SK-N-SH (cell line): ENCODE data around the gene VAMP2. TPM values are rescaled to one million over a fixed set of nuclear protein-coding genes. Genes with fewer than 3 reads are reported as not detected.

Source experiments
- CTCF ChIA-PET: fragments of 300-600, 350-600 bp; formaldehyde crosslinking; extraction: SDS; loops from one replicate; lab custom pipeline; 2021; lab: Yijun Ruan, JAX
- POLR2A ChIA-PET: fragments of 350-600 bp; sonication (Branson Sonifier 250); formaldehyde crosslinking; extraction: SDS; loops from one replicate; lab custom pipeline; 2020; ENCODE audit warnings: antibody characterized with exemption, inconsistent platforms; lab: Yijun Ruan, JAX
- DNase-seq: peaks from one replicate; pipeline ENCODE4 v3.0.0; 2012
- H2AFZ ChIP-seq: fragments of 200-600 bp; sonication (generic); 2 replicates; pipeline ENCODE4 v1.8.1; 2016; ENCODE audit warnings: antibody characterized with exemption, mild to moderate bottlenecking, low read depth
- H3F3A ChIP-seq: fragments of 200-600 bp; sonication (generic); replicated peaks from 2 replicates; pipeline ENCODE3; 2016; ENCODE audit warnings: antibody characterized with exemption, mild to moderate bottlenecking; ENCODE audit not compliant: insufficient read depth
- H3K27ac ChIP-seq, 2 experiments: fragments of 200-500 bp in 1 of 2; fragments of 200-600 bp in 1 of 2; sonication (Bioruptor generic) in 1 of 2; sonication (generic), shearing (Covaris generic) in 1 of 2; 2 replicates each; pipeline versions ENCODE4 v1.5.1 to v1.6.1; 2014 to 2016; ENCODE audit warnings: low read depth in 2 of 2, inconsistent platforms in 1 of 2, low read length in 1 of 2, mild to moderate bottlenecking in 1 of 2, mixed read lengths in 1 of 2
- H3K27me3 ChIP-seq: fragments of 200-600 bp; sonication (generic), shearing (Covaris generic); 2 replicates; pipeline ENCODE4 v1.6.1; 2016; ENCODE audit warnings: mixed run types; ENCODE audit not compliant: insufficient read depth
- H3K36me3 ChIP-seq, 2 experiments: fragments of 200-500 bp in 1 of 2; fragments of 200-600 bp in 1 of 2; sonication (Bioruptor generic) in 1 of 2; sonication (generic) in 1 of 2; replicated peaks in 1 of 2; 2 replicates each; pipeline versions ENCODE3 to v1.5.1; 2014 to 2016; ENCODE audit warnings: low read length in 1 of 2, mild to moderate bottlenecking in 1 of 2; ENCODE audit not compliant: insufficient read depth in 2 of 2, control insufficient read depth in 1 of 2
- H3K4me1 ChIP-seq, 2 experiments: fragments of 200-500 bp in 1 of 2; fragments of 200-600 bp in 1 of 2; sonication (Bioruptor generic) in 1 of 2; sonication (generic), shearing (Covaris generic) in 1 of 2; 2 replicates each; pipeline versions ENCODE4 v1.5.1 to v1.6.1; 2014 to 2016; ENCODE audit warnings: low read depth in 1 of 2, low read length in 1 of 2, mixed run types in 1 of 2; ENCODE audit not compliant: insufficient read depth in 2 of 2, control insufficient read depth in 1 of 2
- H3K4me2 ChIP-seq: fragments of 200-600 bp; sonication (generic), shearing (Covaris generic); 2 replicates; pipeline ENCODE4 v1.6.1; 2017; ENCODE audit warnings: mixed run types
- H3K4me3 ChIP-seq, 2 experiments: fragments of 200-500 bp in 1 of 2; fragments of 200-600 bp in 1 of 2; sonication (Bioruptor generic) in 1 of 2; sonication (generic), shearing (Covaris generic) in 1 of 2; 2 replicates each; pipeline versions ENCODE4 v1.5.1 to v1.8.1; 2014 to 2016; ENCODE audit warnings: low read depth in 2 of 2, inconsistent platforms in 1 of 2, low read length in 1 of 2, mild to moderate bottlenecking in 1 of 2, mixed read lengths in 1 of 2, moderate library complexity in 1 of 2
- H3K79me2 ChIP-seq: fragments of 200-600 bp; sonication (generic); 2 replicates; pipeline ENCODE4 v1.8.1; 2017; ENCODE audit warnings: mild to moderate bottlenecking; ENCODE audit not compliant: insufficient read depth
- H3K9ac ChIP-seq: fragments of 200-600 bp; sonication (generic); 2 replicates; pipeline ENCODE4 v1.6.1; 2017; ENCODE audit warnings: mixed run types
- H3K9me2 ChIP-seq: fragments of 200-600 bp; sonication (generic); 2 replicates; pipeline ENCODE4 v1.6.1; 2017; ENCODE audit warnings: mixed run types
- H3K9me3 ChIP-seq: fragments of 200-600 bp; sonication (generic); 2 replicates; pipeline ENCODE4 v1.6.1; 2017; ENCODE audit warnings: mixed run types, mild to moderate bottlenecking, moderate library complexity
- H4K20me1 ChIP-seq: fragments of 200-600 bp; sonication (generic); 2 replicates; pipeline ENCODE4 v1.6.1; 2017; ENCODE audit warnings: mild to moderate bottlenecking, mixed run types; ENCODE audit not compliant: insufficient read depth
- ELF1 ChIP-seq: IDR thresholded peaks from 2 replicates; pipeline ENCODE4 v1.4.0; 2012
- EP300 ChIP-seq, 2 experiments: IDR thresholded peaks; 2 replicates each; pipeline versions ENCODE4 v1.4.0 to v1.6.1; 2012; ENCODE audit warnings: borderline replicate concordance in 1 of 2, low read depth in 1 of 2, low read length in 1 of 2
- EZH2phosphoT487 ChIP-seq: fragments of 200-600 bp; sonication (generic); IDR thresholded peaks from 2 replicates; pipeline ENCODE4 v1.6.1; 2017; ENCODE audit warnings: low read depth, mixed run types, mild to moderate bottlenecking, antibody characterized with exemption, moderate library complexity, borderline replicate concordance
- FOSL2 ChIP-seq: IDR thresholded peaks from 2 replicates; pipeline ENCODE4 v1.4.0; 2012; ENCODE audit warnings: low read depth, mild to moderate bottlenecking, moderate library complexity, borderline replicate concordance
- FOXM1 ChIP-seq: IDR thresholded peaks from 2 replicates; pipeline ENCODE4 v1.4.0; 2012; ENCODE audit warnings: low read depth, mild to moderate bottlenecking
- GABPA ChIP-seq: IDR thresholded peaks from 2 replicates; pipeline ENCODE4 v1.4.0; 2012; ENCODE audit warnings: low read depth, mild to moderate bottlenecking
- NFIC ChIP-seq: IDR thresholded peaks from 2 replicates; pipeline ENCODE4 v1.4.0; 2012; ENCODE audit warnings: borderline replicate concordance
- NRF1 ChIP-seq: IDR thresholded peaks from 2 replicates; pipeline ENCODE4 v1.6.1; 2012; ENCODE audit warnings: low read depth, mild to moderate bottlenecking, low read length
- PBX3 ChIP-seq: IDR thresholded peaks from 2 replicates; pipeline ENCODE4; 2012
- POLR2AphosphoS5 ChIP-seq: IDR thresholded peaks from 2 replicates; pipeline ENCODE4 v1.6.1; 2012; ENCODE audit warnings: low read depth, low read length
- RFX5 ChIP-seq: IDR thresholded peaks from 2 replicates; pipeline ENCODE4 v1.6.1; 2012; ENCODE audit warnings: mild to moderate bottlenecking, improper control_type of control experiment, low read length
- SIN3A ChIP-seq: IDR thresholded peaks from 2 replicates; pipeline ENCODE4 v1.6.1; 2012; ENCODE audit warnings: low read depth, mild to moderate bottlenecking, low read length, moderate library complexity, borderline replicate concordance
- TAF1 ChIP-seq: IDR thresholded peaks from 2 replicates; pipeline ENCODE4 v1.6.1; 2012; ENCODE audit warnings: low read depth, mild to moderate bottlenecking, low read length, moderate library complexity, borderline replicate concordance
- USF1 ChIP-seq: IDR thresholded peaks from 2 replicates; pipeline ENCODE4 v1.4.0; 2012; ENCODE audit warnings: low read depth, borderline replicate concordance
- USF2 ChIP-seq: fragments of 150-350 bp; IDR thresholded peaks from 2 replicates; pipeline ENCODE4 v1.6.1; 2017; ENCODE audit warnings: antibody characterized with exemption, low read length, low read depth, borderline replicate concordance
- WGBS: methylation state at CpG from one replicate; pipeline ENCODE4 v1.1.6; 2017; ENCODE audit warnings: low lambda C conversion rate; 5-methylcytosine and 5-hydroxymethylcytosine counted together
- polyA plus RNA-seq, 3 experiments: library from polyadenylated mRNA; depleted of rRNA; stranded (reverse); fragments of >200 nt; gene quantifications; 2 replicates each; pipeline ENCODE4 v1.2.3, GENCODE V29; 2012

The VAMP2 gene
- polyA plus RNA-seq, 1 of the 3 experiments (the other 2 are of a cell fraction): 42.0 TPM

GRCh38 chr17:8155231-8155995 lies 7.3 kb downstream of the VAMP2 start:
- TF ChIP-seq FOSL2 (no peak), NFIC (no peak), SIN3A (no peak), RFX5 (no peak), FOXM1 (no peak), POLR2AphosphoS5 (no peak)
- peak overlapping the region; percentile 95 for H3K4me2 ChIP-seq
- H3K9me3 ChIP-seq: no peaks in the 10 kb centered on the region
- H3K4me3 ChIP-seq: peak overlapping the region; percentile 54 to 78
- no peaks in the 10 kb centered on the region for H3K9me2 ChIP-seq
- POLR2A ChIA-PET: interaction anchor here (1.5 to 2.1 kb wide), 3 partner anchors 18 to 33 kb away, joined by 4 to 13 read pairs (median 5); no protein-coding TSS in a partner anchor
- H4K20me1 ChIP-seq: peaks cover 5% of the 10 kb centered on the region; the same call in 1 of the 2 replicates
- 61% methylated on average over 14 of the region's 14 CpGs for WGBS
- H3K4me1 ChIP-seq: peaks cover 34 to 48% of the 10 kb centered on the region in 2 experiments; a peak in 3 of 4 replicates
- H2AFZ ChIP-seq: no peak overlapping the region; the same call in 1 of the 2 replicates
- CTCF ChIA-PET: interaction anchor here (1.1 to 9.4 kb wide), 5 partner anchors 18 to 45 kb away, joined by 4 to 98 read pairs (median 12); no protein-coding TSS in a partner anchor
- peak overlapping the region in 1 of 2 experiments; percentile 95; a peak in 2 of 4 replicates for H3K27ac ChIP-seq
- H3K9ac ChIP-seq: peak overlapping the region; percentile 98
- H3K36me3 ChIP-seq: peaks cover 10 to 12% of the 10 kb centered on the region in 2 experiments
- H3K79me2 ChIP-seq: peaks cover 34% of the 10 kb centered on the region
- H3K27me3 ChIP-seq: no peaks in the 10 kb centered on the region
- no peak for DNase-seq
- H3F3A ChIP-seq: peaks cover 38% of the 10 kb centered on the region

- no peak for DNase-seq
- Histone ChIP-seq H3K27me3 (no peaks in the 10 kb centered on the region), H3K9me2 (no peaks in the 10 kb centered on the region), H3K79me2 (peaks cover 33% of the 10 kb centered on the region), H3K9me3 (no peaks in the 10 kb centered on the region), H3K4me2 (peak overlapping the region; percentile 95), H2AFZ (no peak overlapping the region), H4K20me1 (peaks cover 9% of the 10 kb centered on the region; the same call in 1 of the 2 replicates), H3K4me3 (peak overlapping the region; percentile 3 to 4; a peak in 2 of 4 replicates), H3K36me3 (peaks cover 10 to 15% of the 10 kb centered on the region in 2 experiments), H3K9ac (peak overlapping the region; percentile 98), H3K4me1 (peaks cover 36 to 50% of the 10 kb centered on the region in 2 experiments; a peak in 3 of 4 replicates), H3K27ac (peak overlapping the region; percentile 65 to 95), H3F3A (peaks cover 33% of the 10 kb centered on the region)
- TF ChIP-seq USF1 (no peak), FOSL2 (no peak), EP300 (IDR thresholded peaks at IDR 0.05; ENCODE audit: borderline replicate concordance in 1 of 2, low read depth in 1 of 2, low read length in 1 of 2) (no peak), PBX3 (no peak), EZH2phosphoT487 (no peak), NRF1 (no peak), ELF1 (no peak), GABPA (no peak), TAF1 (no peak), POLR2AphosphoS5 (no peak), USF2 (no peak)
- CTCF ChIA-PET: interaction anchor here (1.0 to 9.4 kb wide), 3 partner anchors 17 to 75 kb away, joined by 3 to 98 read pairs (median 7); no protein-coding TSS in a partner anchor
- 77% methylated on average over 11 of the region's 11 CpGs for WGBS
- POLR2A ChIA-PET: interaction anchor here (1.1 kb wide), 1 partner anchor 19 kb away, joined by 4 read pairs; no protein-coding TSS in a partner anchor
Measured at GRCh38 chr17:8154608-8155155, 8.1 kb downstream of the VAMP2 start.
